K562 (cell line): ENCODE data around the gene SPOCD1. TPM values are rescaled to one million over a fixed set of nuclear protein-coding genes. Genes with fewer than 3 reads are reported as not detected.

Experiments
- ATAC-seq: fragments of 200-7000 bp; cut with Tn5 transposase; 3 replicates; pipeline ENCODE4 v1.9.1; 2020; ENCODE audit warnings: moderate library complexity
- BruUV-seq: library from RNA; stranded (reverse); fragments of 400-500 nt; replicated peaks from 2 replicates; lab custom pipeline; 2021; lab: Mats Ljungman, UMichigan
- CTCF ChIA-PET: fragments of 300-600 bp; formaldehyde crosslinking; extraction: SDS; loops from one replicate; lab custom pipeline; 2021; ENCODE audit warnings: low intra/inter-chr PET ratio; lab: Yijun Ruan, JAX
- POLR2A ChIA-PET: fragments of 300-600, 350-650 bp; sonication (Branson Sonifier 250); formaldehyde crosslinking; extraction: SDS; loops from one replicate; lab custom pipeline; 2021; ENCODE audit warnings: antibody characterized with exemption, inconsistent platforms; lab: Yijun Ruan, JAX
- DNase-seq, 4 experiments: peaks; one replicate each; pipeline versions ENCODE4 v3.0.0 to v3.0.0-alpha.2; 2011 to 2018; ENCODE audit warnings: low spot score in 3 of 4, mixed read lengths in 3 of 4; ENCODE audit errors: extremely low read depth in 1 of 4
- FAIRE-seq: peaks from 2 replicates; lab custom pipeline; 2011; peaks lifted over from hg19 to GRCh38; lab: Jason Lieb, UNC
- H2AFZ ChIP-seq: 2 replicates; pipeline ENCODE4 v1.6.0; 2011; ENCODE audit warnings: low read depth, low read length, control low read depth, inconsistent platforms
- H3K27ac ChIP-seq: fragments of 200-600 bp; 3 replicates; pipeline ENCODE4 v1.8.0; 2011; ENCODE audit warnings: low read depth, mild to moderate bottlenecking, control low read depth, inconsistent platforms, low read length, moderate library complexity, mixed read lengths; ENCODE audit errors: extremely low read depth
- H3K27me3 ChIP-seq, 2 experiments: fragments of 300-600 bp in 1 of 2; 2 replicates in 1 of 2; 3 replicates in 1 of 2; pipeline versions ENCODE4 v1.6.0 to v1.8.0; 2011; ENCODE audit warnings: inconsistent platforms in 2 of 2, low read length in 2 of 2, mild to moderate bottlenecking in 1 of 2, mixed read lengths in 1 of 2, moderate library complexity in 1 of 2; ENCODE audit not compliant: control insufficient read depth in 2 of 2, insufficient read depth in 2 of 2
- H3K36me3 ChIP-seq: fragments of 300-600 bp; 3 replicates; pipeline ENCODE4 v1.8.0; 2011; ENCODE audit warnings: mild to moderate bottlenecking, low read length, inconsistent platforms; ENCODE audit not compliant: control insufficient read depth, insufficient read depth
- H3K4me1 ChIP-seq, 2 experiments: fragments of 200-600 bp in 1 of 2; replicated peaks in 1 of 2; 2 replicates in 1 of 2; 3 replicates in 1 of 2; pipeline versions ENCODE4 v1.5.1 to v1.8.0; 2011; ENCODE audit warnings: inconsistent platforms in 2 of 2, low read length in 2 of 2, mild to moderate bottlenecking in 1 of 2, mixed read lengths in 1 of 2, moderate library complexity in 1 of 2; ENCODE audit not compliant: control insufficient read depth in 2 of 2, insufficient read depth in 2 of 2
- H3K4me2 ChIP-seq: 2 replicates; pipeline ENCODE4 v1.6.1; 2011; ENCODE audit warnings: low read length, control low read depth, inconsistent platforms, mixed read lengths; ENCODE audit not compliant: insufficient read depth
- H3K4me3 ChIP-seq: fragments of 200-600 bp; sonication (generic), shearing (Covaris generic); 2 replicates; pipeline ENCODE4 v1.5.1; 2016; ENCODE audit warnings: control low read depth, inconsistent platforms
- H3K79me2 ChIP-seq: fragments of 200-600 bp; 3 replicates; pipeline ENCODE4 v1.8.0; 2011; ENCODE audit warnings: low read length, inconsistent platforms; ENCODE audit not compliant: control insufficient read depth, insufficient read depth
- H3K9ac ChIP-seq, 2 experiments: 2 replicates each; pipeline versions ENCODE4 v1.6.0 to v1.6.1; 2011; ENCODE audit warnings: low read depth in 2 of 2, low read length in 2 of 2, control low read depth in 1 of 2, inconsistent platforms in 1 of 2, mild to moderate bottlenecking in 1 of 2, mixed read lengths in 1 of 2; ENCODE audit not compliant: insufficient read depth in 1 of 2
- H3K9me1 ChIP-seq: one replicate; pipeline ENCODE4 v1.6.0; 2011; ENCODE audit warnings: inconsistent platforms, mild to moderate bottlenecking, low read length, moderate library complexity; ENCODE audit not compliant: control insufficient read depth, insufficient read depth
- H3K9me3 ChIP-seq: replicated peaks from 2 replicates; pipeline ENCODE4 v1.5.1; 2011; ENCODE audit warnings: low read depth, low read length, inconsistent platforms; ENCODE audit not compliant: control insufficient read depth, insufficient read depth
- H4K20me1 ChIP-seq: replicated peaks from 2 replicates; pipeline ENCODE4 v1.6.1; 2011; ENCODE audit warnings: low read length, inconsistent platforms, mixed read lengths; ENCODE audit not compliant: control insufficient read depth, insufficient read depth
- BRD9 ChIP-seq: fragments of 450-650 bp; IDR thresholded peaks from 2 replicates; pipeline ENCODE4 v1.6.1; 2018; ENCODE audit warnings: low read depth; ENCODE audit not compliant: partially characterized antibody
- KDM5B ChIP-seq: fragments of 200-600 bp; sonication (generic); IDR thresholded peaks from 2 replicates; pipeline ENCODE4 v1.6.1; 2012; ENCODE audit warnings: low read depth, mild to moderate bottlenecking, moderate library complexity, low read length, control low read depth, inconsistent platforms; ENCODE audit not compliant: insufficient replicate concordance
- NR2C1 ChIP-seq, 2 experiments: fragments of 450-650 bp; IDR thresholded peaks; 2 replicates each; pipeline ENCODE4 v1.6.1; 2017; ENCODE audit warnings: mild to moderate bottlenecking in 2 of 2, antibody characterized with exemption in 1 of 2, inconsistent platforms in 1 of 2, missing compliant biosample characterization in 1 of 2, missing genetic modification characterization in 1 of 2
- WGBS: fragments of 100-300 bp; shearing (Covaris generic); methylation state at CpG from one replicate; pipeline ENCODE4 v1.1.6; 2016; ENCODE audit warnings: low coverage, mixed read lengths; ENCODE audit not compliant: insufficient coverage; ENCODE audit errors: missing lambda C conversion rate; 5-methylcytosine and 5-hydroxymethylcytosine counted together
- in situ Hi-C: fragments of 300-500 bp; cut with MboI; formaldehyde crosslinking; loops from 4 replicates; pipeline ENCODE4 v1.15.0; 2018; ENCODE audit warnings: inconsistent platforms, mixed read lengths
- intact Hi-C: fragments of 100-400 bp; cut with micrococcal nuclease; formaldehyde crosslinking; loops from 2 replicates; pipeline ENCODE4 v1.14.2; 2022
- polyA plus RNA-seq, 8 experiments: library from polyadenylated mRNA; depleted of rRNA in 4 of 8; stranded (reverse) in 5 of 8; unstranded in 3 of 8; fragments of >200 nt; fragmentation: Nextera tagmentation in 2 of 8; fragmentation: Illumina TruSeq in 1 of 8; extraction: Ambion mirVana in 2 of 8; extraction: Trizol in 1 of 8; gene quantifications; 2 replicates each; pipeline versions ENCODE4 v1.2.1 to v1.2.3, GENCODE V29; 2011 to 2014; ENCODE audit warnings: inconsistent platforms in 1 of 8, missing spikeins in 1 of 8
- total RNA-seq, 7 experiments: library from RNA; depleted of rRNA in 6 of 7; stranded (reverse); fragments of >200 nt in 6 of 7; fragmentation: Illumina TruSeq in 2 of 7; extraction: Trizol in 2 of 7; gene quantifications; 2 replicates each; pipeline versions ENCODE4 v1.2.1 to v1.2.3, GENCODE V29; 2011 to 2021; ENCODE audit warnings: low replicate concordance in 1 of 7

The SPOCD1 gene
- total and polyA plus RNA-seq, 9 of the 15 experiments (the other 6 are each of a cell fraction or from before 2014, with no cell fraction given): 0.03 to 0.71 (median 0.26) TPM; not detected in 1

DNA sequence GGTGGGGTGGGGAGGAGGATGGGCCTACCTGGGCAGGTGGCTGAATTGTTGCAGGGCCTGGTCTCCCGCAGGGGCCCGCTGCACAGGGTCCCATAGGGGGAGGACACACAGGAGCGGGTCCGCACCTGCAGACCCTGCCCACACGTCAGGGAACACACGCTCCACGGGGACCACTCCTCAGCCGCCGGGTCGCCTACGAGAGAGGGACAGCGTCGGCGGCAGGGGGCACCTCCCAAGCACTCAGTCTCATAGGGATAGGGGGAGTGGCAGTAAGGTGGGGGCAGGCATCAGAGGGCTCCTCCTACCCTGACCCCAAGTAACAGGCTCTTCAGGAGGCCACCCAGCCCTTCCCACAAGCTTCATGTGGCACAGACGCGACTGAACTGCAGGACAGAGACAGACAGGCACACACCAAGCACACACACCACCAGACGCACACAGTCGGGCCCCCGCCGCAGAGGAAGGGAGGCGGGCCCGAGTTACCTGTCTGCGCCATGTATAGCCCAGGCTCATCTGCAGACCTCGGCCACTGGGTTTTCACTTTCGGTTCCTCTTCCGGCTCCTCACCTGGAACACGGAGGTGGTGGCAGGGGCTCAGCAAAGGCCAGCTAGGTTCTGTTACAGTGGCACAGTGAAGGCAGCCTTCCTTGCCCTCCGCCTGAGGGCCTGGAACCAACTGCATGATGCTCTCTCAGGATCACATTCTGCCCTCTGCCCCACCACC, 71.5 kb downstream of the SPOCD1 start:
- in situ Hi-C loops (no loop called here), intact Hi-C loops (no loop called here)
- BruUV-seq: no TSS peak
- H3K9ac ChIP-seq: peak overlapping the region in 1 of 2 experiments; percentile 73; a peak in 2 of 4 replicates
- H3K27ac ChIP-seq: no peak overlapping the region
- 59% methylated on average over 26 of the region's 28 CpGs for WGBS
- H3K4me2 ChIP-seq: no peak overlapping the region
- DNase-seq (no peak), FAIRE-seq (no peak), ATAC-seq (no peak)
- ChIA-PET CTCF (interaction anchor here (0.6 to 2.3 kb wide), 2 partner anchors 81 to 111 kb away, joined by 6 to 27 read pairs; no protein-coding TSS in a partner anchor), POLR2A (interaction anchor here (0.7 to 1.9 kb wide), 2 partner anchors 9 to 78 kb away, joined by 3 to 6 read pairs; no protein-coding TSS in a partner anchor)
- no peak overlapping the region for H3K4me3 ChIP-seq
- peaks cover 8 to 27% of the 10 kb centered on the region in 2 experiments for H3K27me3 ChIP-seq
- no peaks in the 10 kb centered on the region for H3K9me3 ChIP-seq
- H3K9me1 ChIP-seq: no peaks in the 10 kb centered on the region
- H3K79me2 ChIP-seq: no peaks in the 10 kb centered on the region
- H3K4me1 ChIP-seq: peaks cover 5 to 49% of the 10 kb centered on the region in 2 experiments; a peak in 4 of 5 replicates
- H3K36me3 ChIP-seq: no peaks in the 10 kb centered on the region
- no peak overlapping the region for H2AFZ ChIP-seq
- TF ChIP-seq KDM5B (peak; percentile 4), NR2C1 (IDR thresholded peaks at IDR 0.05) (no peak), NR2C1 (tag; IDR thresholded peaks at IDR 0.05) (no peak), BRD9 (no peak)
- peaks cover 21% of the 10 kb centered on the region; the same call in 1 of the 2 replicates for H4K20me1 ChIP-seq
